K562 (cell line): ENCODE data around the gene TXLNA. TPM values are rescaled to one million over a fixed set of nuclear protein-coding genes. Genes with fewer than 3 reads are reported as not detected.

ENCODE experiments used
- E2F1 ChIP-seq: sonication (generic); formaldehyde crosslinking; IDR thresholded peaks from 2 replicates; pipeline ENCODE4 v1.8.1; 2023; ENCODE audit warnings: mild to moderate bottlenecking, missing genetic modification reagents, moderate library complexity
- EHMT2 ChIP-seq: fragments of 450-650 bp; IDR thresholded peaks from 2 replicates; pipeline ENCODE4 v1.6.1; 2018; ENCODE audit warnings: antibody characterized with exemption
- ESRRA ChIP-seq: fragments of 450-650 bp; IDR thresholded peaks from 2 replicates; pipeline ENCODE4 v1.6.1; 2014; ENCODE audit warnings: low read depth, mild to moderate bottlenecking, moderate library complexity, borderline replicate concordance
- ETV5 ChIP-seq: sonication (generic); formaldehyde crosslinking; IDR thresholded peaks from 2 replicates; pipeline ENCODE4 v1.4.0; 2020; ENCODE audit warnings: low read depth, mild to moderate bottlenecking, missing genetic modification reagents
- FOXJ3 ChIP-seq: sonication (generic); formaldehyde crosslinking; IDR thresholded peaks from 2 replicates; pipeline ENCODE4 v1.4.0; 2020; ENCODE audit warnings: mild to moderate bottlenecking, missing genetic modification reagents
- GATA2 ChIP-seq: sonication (generic); formaldehyde crosslinking; IDR thresholded peaks from 2 replicates; pipeline ENCODE4 v1.4.0; 2020; ENCODE audit warnings: mild to moderate bottlenecking, missing genetic modification reagents
- HMBOX1 ChIP-seq: sonication (generic); IDR thresholded peaks from 2 replicates; pipeline ENCODE4 v1.6.1; 2016
- KAT8 ChIP-seq: fragments of 450-650 bp; IDR thresholded peaks from 2 replicates; pipeline ENCODE4 v1.6.1; 2016; ENCODE audit warnings: low read depth, mild to moderate bottlenecking
- NCOR1 ChIP-seq: fragments of 450-650 bp; IDR thresholded peaks from 2 replicates; pipeline ENCODE4 v1.6.1; 2016; ENCODE audit warnings: mild to moderate bottlenecking, moderate library complexity
- NFIX ChIP-seq: fragments of 250-450 bp; sonication (Bioruptor Pico); IDR thresholded peaks from 2 replicates; pipeline ENCODE4 v1.4.0; 2020; ENCODE audit warnings: low read depth, mild to moderate bottlenecking, moderate library complexity
- NR0B1 ChIP-seq: fragments of 450-650 bp; IDR thresholded peaks from one replicate; pipeline ENCODE4 v1.6.1; 2018; ENCODE audit warnings: mild to moderate bottlenecking, moderate library complexity; ENCODE audit not compliant: partially characterized antibody
- POLR2A ChIP-seq: fragments of 450-650 bp; conservative IDR thresholded peaks from 2 replicates; pipeline ENCODE4 v1.6.1; 2016
- PYGO2 ChIP-seq: fragments of 450-650 bp; IDR thresholded peaks from 2 replicates; pipeline ENCODE4 v1.6.1; 2016; ENCODE audit warnings: mild to moderate bottlenecking, missing genetic modification characterization, moderate library complexity, missing compliant biosample characterization
- RBM34 ChIP-seq: fragments of 200-400 bp; formaldehyde crosslinking; IDR thresholded peaks from 2 replicates; pipeline ENCODE4 v1.6.1; 2018; ENCODE audit warnings: low read length, borderline replicate concordance; ENCODE audit not compliant: insufficient read depth
- SNAPC5 ChIP-seq: fragments of 250-450 bp; sonication (Bioruptor Pico); IDR thresholded peaks from 2 replicates; pipeline ENCODE4 v1.8.0; 2021; ENCODE audit warnings: moderate library complexity, mild to moderate bottlenecking, inconsistent platforms
- SRSF3 ChIP-seq: fragments of 200-400 bp; formaldehyde crosslinking; IDR thresholded peaks from 2 replicates; pipeline ENCODE4 v1.6.1; 2016; ENCODE audit warnings: mild to moderate bottlenecking, low read length, moderate library complexity; ENCODE audit not compliant: insufficient read depth
- TBL1XR1 ChIP-seq, 2 experiments: IDR thresholded peaks; 2 replicates each; pipeline ENCODE4 v1.6.1; 2012; ENCODE audit warnings: improper control_type of control experiment in 2 of 2, low read length in 2 of 2, mild to moderate bottlenecking in 1 of 2
- TGIF2 ChIP-seq: sonication (generic); formaldehyde crosslinking; IDR thresholded peaks from 2 replicates; pipeline ENCODE4 v1.8.1; 2022; ENCODE audit warnings: mild to moderate bottlenecking, missing genetic modification reagents, moderate library complexity
- THAP7 ChIP-seq: fragments of 250-450 bp; sonication (Bioruptor Pico); IDR thresholded peaks from 2 replicates; pipeline ENCODE4 v1.5.0; 2021
- THRAP3 ChIP-seq: fragments of 450-650 bp; IDR thresholded peaks from 2 replicates; pipeline ENCODE4 v1.6.1; 2016; ENCODE audit warnings: mild to moderate bottlenecking, inconsistent platforms, borderline replicate concordance
- ZNF282 ChIP-seq: sonication (generic); formaldehyde crosslinking; IDR thresholded peaks from 2 replicates; pipeline ENCODE4 v1.8.1; 2023; ENCODE audit warnings: missing genetic modification reagents
- ZNF639 ChIP-seq, 2 experiments: fragments of 200-800 bp in 1 of 2; sonication (Bioruptor generic) in 1 of 2; sonication (generic) in 1 of 2; formaldehyde crosslinking in 1 of 2; IDR thresholded peaks in 1 of 2; conservative IDR thresholded peaks in 1 of 2; 2 replicates each; pipeline versions ENCODE4 v1.5.0 to v1.6.1; 2016 to 2020; ENCODE audit warnings: missing compliant biosample characterization in 1 of 2, missing genetic modification characterization in 1 of 2, missing genetic modification reagents in 1 of 2
- polyA plus RNA-seq, 8 experiments: library from polyadenylated mRNA; depleted of rRNA in 4 of 8; stranded (reverse) in 5 of 8; unstranded in 3 of 8; fragments of >200 nt; fragmentation: Nextera tagmentation in 2 of 8; fragmentation: Illumina TruSeq in 1 of 8; extraction: Ambion mirVana in 2 of 8; extraction: Trizol in 1 of 8; gene quantifications; 2 replicates each; pipeline versions ENCODE4 v1.2.1 to v1.2.3, GENCODE V29; 2011 to 2014; ENCODE audit warnings: inconsistent platforms in 1 of 8, missing spikeins in 1 of 8
- total RNA-seq, 7 experiments: library from RNA; depleted of rRNA in 6 of 7; stranded (reverse); fragments of >200 nt in 6 of 7; fragmentation: Illumina TruSeq in 2 of 7; extraction: Trizol in 2 of 7; gene quantifications; 2 replicates each; pipeline versions ENCODE4 v1.2.1 to v1.2.3, GENCODE V29; 2011 to 2021; ENCODE audit warnings: low replicate concordance in 1 of 7

The TXLNA gene
- total and polyA plus RNA-seq, 9 of the 15 experiments (the other 6 are each of a cell fraction or from before 2014, with no cell fraction given), result 9.2 to 54.5 (median 39.3) TPM

GRCh38 chr1:32144033-32144432, 35.4 kb upstream of the TXLNA start (continued):
- TF ChIP-seq E2F1 (no peak), NFIX (CRISPR knock-in tag) (no peak), HMBOX1 (no peak), RBM34 (no peak), ETV5 (no peak), PYGO2 (tag) (no peak), THRAP3 (no peak), THAP7 (no peak), TGIF2 (CRISPR knock-in tag) (no peak), EHMT2 (no peak), NCOR1 (0 out of 2 replicates have a peak, but pooled peaks have one; percentile 21), KAT8 (no peak), NR0B1 (no peak), ZNF282 (CRISPR knock-in tag) (no peak), ZNF639 (CRISPR knock-in tag; conservative IDR thresholded peaks at IDR 0.05 in 1 of 2, IDR thresholded peaks at IDR 0.05 in 1 of 2) (no peak), FOXJ3 (CRISPR knock-in tag) (no peak), GATA2 (CRISPR knock-in tag) (no peak), TBL1XR1 (IDR thresholded peaks at IDR 0.05; ENCODE audit: low read length in 2 of 2) (no peak), POLR2A (no peak), ESRRA (no peak), SNAPC5 (CRISPR knock-in tag) (no peak), SRSF3 (no peak)
